GM19438 (cell line): ENCODE measurements around the gene FOXO3.

ENCODE experiments used
- ATAC-seq: cut with Tn5 transposase; IDR thresholded peaks from one replicate; pipeline ENCODE4 v1.9.1; 2021; ENCODE audit warnings: low read depth; ENCODE audit not compliant: unreplicated experiment

Gene FOXO3

GRCh38 chr6:108699290-108700041 is 138.7 kb downstream of the FOXO3 start:
- no peak for ATAC-seq

- ATAC-seq = no peak
These were observed 141.6 kb downstream of the FOXO3 start for GRCh38 chr6:108702106-108702851.

GRCh38 chr6:108706649-108707048 is 145.9 kb downstream of the FOXO3 start:
- ATAC-seq = no peak

GRCh38 chr6:108707328-108707976 is 146.7 kb downstream of the FOXO3 start:
- ATAC-seq = no peak

GRCh38 chr6:108710030-108710429 is 149.3 kb downstream of the FOXO3 start:
- no peak for ATAC-seq

GRCh38 chr6:108710551-108710950 is 149.8 kb downstream of the FOXO3 start:
- ATAC-seq = no peak

- ATAC-seq = no peak
These were observed 150.4 kb downstream of the FOXO3 start for GRCh38 chr6:108711071-108711470.

- no peak for ATAC-seq
These were observed 151.1 kb downstream of the FOXO3 start for GRCh38 chr6:108711826-108712225.

- no peak for ATAC-seq
These were observed 152.2 kb downstream of the FOXO3 start for GRCh38 chr6:108712946-108713345.

GRCh38 chr6:108714101-108714765 is 153.5 kb downstream of the FOXO3 start:
- ATAC-seq = no peak

- no peak for ATAC-seq
These were observed 154.2 kb downstream of the FOXO3 start for GRCh38 chr6:108714766-108715414.

- no peak for ATAC-seq
These were observed 155.1 kb downstream of the FOXO3 start for GRCh38 chr6:108715832-108716231.

- no peak for ATAC-seq
These were observed 156.4 kb downstream of the FOXO3 start for GRCh38 chr6:108716801-108717791.

GRCh38 chr6:108719477-108719876 is 158.8 kb downstream of the FOXO3 start:
- no peak for ATAC-seq

GRCh38 chr6:108720827-108721226 is 160.1 kb downstream of the FOXO3 start:
- no peak for ATAC-seq

GRCh38 chr6:108721286-108721685 is 160.6 kb downstream of the FOXO3 start:
- ATAC-seq = no peak

GRCh38 chr6:108723594-108723993 is 162.9 kb downstream of the FOXO3 start:
- ATAC-seq = no peak

GRCh38 chr6:108726726-108727339 is 166.1 kb downstream of the FOXO3 start:
- ATAC-seq = no peak
